Jurkat, Clone E6-1 (cell line): Measurements from ENCODE around the gene DUSP8.
A peak's percentile ranks its signal among the peaks of the same experiment; 100 is the strongest.
"Not testable (repeated sequence)": the region's sequence is repeated elsewhere in the genome, so short reads cannot be mapped to it uniquely, and the experiment has no call there.

Experiments used
- DNase-seq: peaks from one replicate; pipeline ENCODE4 v3.0.0-alpha.2; 2011; ENCODE audit warnings: low read depth, low spot score
- H3K4me3 ChIP-seq: 2 replicates; pipeline ENCODE4 v1.5.1; 2011; ENCODE audit warnings: mild to moderate bottlenecking, low read length, control low read depth, moderate library complexity

DUSP8 gene

GRCh38 chr11:1589996-1590395 is 17.9 kb upstream of the DUSP8 start:
- DNase-seq = no peak
- H3K4me3 ChIP-seq = no peak overlapping the region

- not testable (repeated sequence) for H3K4me3 ChIP-seq, DNase-seq
These were observed 17.3 kb upstream of the DUSP8 start for GRCh38 chr11:1589191-1589963.

- no peak for DNase-seq
- H3K4me3 ChIP-seq = no peak overlapping the region
These were observed 14.6 kb upstream of the DUSP8 start for GRCh38 chr11:1586699-1587098.

DNA sequence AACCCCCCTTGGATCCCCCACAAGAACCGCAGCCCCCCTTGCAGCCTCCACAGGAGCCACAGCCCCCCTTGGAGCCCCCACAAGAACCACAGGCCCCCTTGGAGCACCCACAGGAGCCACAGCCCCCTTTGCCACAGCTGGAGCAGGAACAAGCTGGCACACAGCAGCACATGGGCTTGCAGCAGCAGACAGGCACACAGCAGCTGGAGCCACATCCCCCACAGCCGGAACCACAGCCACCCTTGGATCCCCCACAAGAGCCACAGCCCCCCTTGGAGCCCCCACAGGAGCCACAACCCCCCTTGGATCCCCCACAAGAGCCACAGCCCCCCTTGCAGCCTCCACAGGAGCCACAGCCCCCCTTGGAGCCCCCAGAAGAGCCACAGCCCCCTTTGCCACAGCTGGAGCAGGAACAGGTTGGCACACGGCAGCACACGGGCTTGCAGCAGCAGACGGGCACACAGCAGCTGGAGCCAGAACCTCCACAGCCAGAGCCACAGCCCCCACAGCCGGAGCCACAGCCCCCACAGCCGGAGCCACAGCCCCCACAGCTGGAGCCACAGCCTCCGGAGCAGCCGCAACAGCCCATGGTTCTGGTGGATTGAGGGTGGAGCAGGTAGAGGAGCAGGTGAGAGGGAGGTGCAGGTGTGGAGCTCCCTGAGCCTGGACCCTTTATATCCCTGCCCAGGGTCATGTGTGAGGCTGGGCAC is 12.7 kb upstream of the DUSP8 start, which contains the start of gene KRTAP5-1:
KRTAP5-1 (minus strand) TSS at position 623 of the 710 bp plus-strand sequence; CDS start at position 589, 34 bp downstream.
- H3K4me3 ChIP-seq, DNase-seq: not testable (repeated sequence)

DNA sequence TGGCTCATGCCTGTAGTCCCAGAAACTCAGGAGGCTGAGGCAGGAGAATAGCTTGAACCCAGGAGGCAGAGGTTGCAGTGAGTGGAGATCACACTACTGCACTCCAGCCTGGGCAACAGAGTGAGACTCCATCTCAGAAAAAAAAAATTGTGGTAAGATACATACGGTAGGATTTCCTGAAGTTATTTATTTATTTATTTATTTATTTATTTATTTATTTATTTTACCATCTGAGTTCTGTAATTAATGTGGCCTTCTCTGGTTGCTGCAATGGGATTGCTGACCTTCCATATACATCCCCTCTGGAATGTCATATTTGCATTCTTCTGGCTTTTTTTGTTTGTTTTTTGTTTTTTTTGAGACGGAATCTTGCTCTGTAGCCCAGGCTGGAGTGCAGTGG is 10.8 kb upstream of the DUSP8 start:
- DNase-seq, H3K4me3 ChIP-seq: not testable (repeated sequence)

- no peak overlapping the region for H3K4me3 ChIP-seq
- DNase-seq = no peak
These were observed 9.9 kb upstream of the DUSP8 start for GRCh38 chr11:1581976-1582375.

DNA sequence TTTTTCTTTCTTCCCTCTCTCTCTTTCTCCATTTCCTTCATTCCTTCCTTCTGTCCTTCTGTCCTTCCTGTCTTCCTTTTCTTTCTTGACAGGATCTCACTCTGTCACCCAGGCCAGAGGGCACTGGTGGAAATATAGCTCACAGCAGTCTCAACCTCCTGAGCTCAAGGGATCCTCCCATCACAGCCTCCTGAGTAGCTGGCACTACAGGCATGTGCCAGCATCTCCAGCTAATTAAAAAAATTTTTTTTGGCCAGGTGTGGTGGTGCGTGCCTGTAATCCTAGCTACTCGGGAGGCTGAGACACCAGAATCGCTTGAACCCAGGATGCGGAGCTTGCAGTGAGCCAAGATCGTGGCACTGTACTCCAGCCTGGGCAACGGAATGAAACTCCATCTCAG is 4.8 kb upstream of the DUSP8 start:
- no peak for DNase-seq
- H3K4me3 ChIP-seq = no peak overlapping the region

- not testable (repeated sequence) for H3K4me3 ChIP-seq, DNase-seq
These were observed 3.7 kb upstream of the DUSP8 start for GRCh38 chr11:1575756-1576155.

- DNase-seq = no peak
- no peak overlapping the region for H3K4me3 ChIP-seq
These were observed 2.8 kb upstream of the DUSP8 start for GRCh38 chr11:1574933-1575242.

DNA sequence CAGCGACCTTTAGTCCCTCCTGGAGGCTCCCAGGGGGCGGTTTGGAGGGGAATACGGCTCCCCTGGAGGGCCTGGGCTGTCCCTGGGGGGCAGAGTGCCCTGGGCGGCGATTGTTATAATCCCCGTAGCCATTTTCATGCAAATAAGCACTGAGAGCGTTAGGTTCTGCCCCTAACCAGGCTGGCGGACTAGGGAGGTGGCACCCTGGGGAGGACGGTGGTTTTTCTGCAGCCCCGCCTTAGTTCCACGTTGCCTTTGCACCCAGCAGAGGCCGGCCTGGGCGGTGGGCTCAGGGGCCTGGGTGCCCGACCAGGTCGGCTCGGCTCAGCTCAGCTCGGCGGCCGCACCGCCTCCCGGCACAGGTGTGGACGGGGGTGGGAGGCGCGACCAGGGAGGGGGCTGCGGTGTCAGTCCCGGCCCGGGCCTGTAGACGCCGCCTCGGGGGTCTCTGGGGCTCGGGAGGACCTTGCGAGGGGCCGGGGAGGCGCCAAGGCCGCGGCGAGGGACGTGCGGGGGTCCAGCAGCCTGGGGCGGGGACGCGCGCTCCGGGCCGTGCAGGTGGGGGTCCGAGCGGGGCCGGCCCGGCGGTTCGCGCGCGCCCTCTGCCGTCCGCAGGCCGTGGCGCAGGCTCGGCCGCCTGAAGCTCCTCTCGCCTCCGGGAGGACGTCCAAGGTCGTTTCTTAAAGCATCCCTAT is 2.3 kb upstream of the DUSP8 start:
- H3K4me3 ChIP-seq = no peak overlapping the region
- no peak for DNase-seq

GRCh38 chr11:1573903-1574237 is 1.8 kb upstream of the DUSP8 start:
- DNase-seq = no peak
- no peak overlapping the region for H3K4me3 ChIP-seq

GRCh38 chr11:1573077-1573902 is 1.2 kb upstream of the DUSP8 start:
- DNase-seq = no peak
- H3K4me3 ChIP-seq = no peak overlapping the region

GRCh38 chr11:1571760-1572196 is 293 bp downstream of the DUSP8 start:
- H3K4me3 ChIP-seq = no peak overlapping the region

DNA sequence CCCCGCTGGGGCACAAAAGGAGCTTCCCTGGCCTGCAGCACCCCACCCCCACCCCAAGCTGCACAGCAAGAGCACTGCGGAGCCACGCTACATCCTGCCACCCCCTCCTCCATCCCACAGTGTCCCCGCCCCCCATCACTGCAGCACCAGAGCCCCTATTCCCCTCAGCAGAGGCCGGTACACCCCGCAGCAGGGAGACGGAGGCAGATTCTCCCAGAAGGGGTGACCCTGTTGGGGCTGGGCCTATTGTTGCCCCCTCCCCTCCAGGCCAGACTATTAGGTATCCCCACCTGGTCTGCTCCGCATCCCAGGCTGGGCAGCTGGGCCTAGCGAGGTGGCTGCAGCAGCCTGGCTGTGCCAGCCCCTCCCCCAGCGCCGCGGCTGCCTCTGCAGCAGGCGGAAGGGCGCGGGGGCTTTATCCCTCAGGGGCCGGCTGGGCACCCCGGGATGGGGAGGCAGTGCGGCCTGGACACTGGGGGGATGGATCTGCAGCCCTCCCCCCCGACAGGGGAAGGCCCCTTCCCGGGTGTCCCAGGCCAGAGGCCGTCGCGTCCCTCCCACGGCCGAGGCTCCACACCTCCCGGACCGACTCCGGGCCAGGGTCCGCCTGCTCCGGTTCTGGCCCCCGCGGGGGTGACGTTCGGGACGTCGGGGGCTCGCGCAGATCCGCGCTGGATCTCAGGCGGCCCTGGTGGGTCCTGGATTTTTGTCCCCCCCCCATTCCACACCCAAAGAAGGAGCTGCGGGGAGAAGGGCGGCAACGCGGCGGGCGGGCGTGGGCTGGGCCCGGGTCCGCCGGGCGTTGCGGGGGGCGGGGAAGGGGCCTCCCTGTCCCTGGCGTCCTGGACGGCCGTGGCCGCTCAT is 943 bp downstream of the DUSP8 start:
- peak; percentile 32 for DNase-seq

More at GRCh38 chr11:1571760-1572196, 293 bp downstream of the DUSP8 start:
- no peak for DNase-seq

DNA sequence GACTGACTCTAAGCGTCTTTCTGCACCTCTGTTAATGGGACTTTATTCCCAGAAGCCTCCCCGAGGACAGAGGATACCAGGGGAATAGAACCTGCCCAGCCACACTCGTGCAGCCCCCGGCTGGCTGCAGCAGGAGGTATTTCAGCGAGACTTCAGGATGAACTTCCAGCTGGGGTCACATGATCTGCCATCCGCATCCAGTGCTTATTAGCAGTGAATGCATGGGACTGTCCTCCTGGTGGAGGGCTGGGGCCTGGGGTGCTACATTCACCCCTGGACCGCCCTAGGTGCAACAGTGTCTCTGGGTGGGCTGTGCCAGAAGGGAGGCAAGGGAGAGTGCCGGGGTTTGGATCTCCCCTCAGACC is 1.6 kb downstream of the DUSP8 start:
- DNase-seq = no peak
- H3K4me3 ChIP-seq = no peak overlapping the region

More for the DNA sequence above, 943 bp downstream of the DUSP8 start:
- peak overlapping the region; percentile 18 for H3K4me3 ChIP-seq

GRCh38 chr11:1570001-1570453 is 2.0 kb downstream of the DUSP8 start:
- DNase-seq = no peak
- H3K4me3 ChIP-seq = no peak overlapping the region

GRCh38 chr11:1569251-1569780 is 2.8 kb downstream of the DUSP8 start:
- DNase-seq = no peak
- no peak overlapping the region for H3K4me3 ChIP-seq

DNA sequence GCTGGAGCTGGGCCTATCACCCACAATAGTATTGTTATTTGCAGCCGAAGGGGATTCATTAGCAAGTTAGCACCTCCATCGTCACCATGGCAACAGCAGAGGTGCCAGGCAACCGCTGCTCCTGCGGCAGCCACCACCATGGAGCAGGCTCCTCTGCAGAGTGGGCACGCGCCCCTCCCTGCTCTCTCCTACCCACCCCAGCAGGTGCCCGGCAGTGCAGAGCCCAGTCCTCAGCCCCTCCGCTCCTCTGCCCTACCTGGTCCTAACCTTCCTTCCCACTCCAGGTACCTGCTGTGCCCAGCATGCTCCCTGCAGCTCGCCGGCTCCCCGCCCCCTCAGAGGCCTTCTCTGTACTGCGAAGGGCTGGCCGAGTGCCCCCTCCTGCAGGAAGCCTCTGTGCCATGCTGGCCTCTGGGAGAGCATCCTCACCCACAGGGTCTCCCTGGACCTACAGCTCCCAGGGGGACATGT is 3.6 kb downstream of the DUSP8 start:
- DNase-seq = peak; percentile 49
- H3K4me3 ChIP-seq = no peak overlapping the region
